ENCODE data around the gene COPS6.

Gene COPS6

GRCh38 chr7:100088621-100089457 lies at the start of gene COPS6:
Gene COPS6 (plus strand): TSS chr7:100088969. CDS start chr7:100088991, 22 bp downstream.
- peak; percentile 85 for DNase-seq (ENCODE audit: low read depth)

GRCh38 chr7:100040575-100040974 lies 48.2 kb upstream of the COPS6 start:
- no peak for DNase-seq (ENCODE audit: low read depth)

- no peak for DNase-seq (ENCODE audit: low read depth)
Measured at GRCh38 chr7:100044718-100045117, 44.1 kb upstream of the COPS6 start.

GRCh38 chr7:100048680-100049079 lies 40.1 kb upstream of the COPS6 start:
- no peak for DNase-seq (ENCODE audit: low read depth)

- DNase-seq (ENCODE audit: low read depth) = peak; percentile 81
Measured at GRCh38 chr7:100049441-100050291, 39.1 kb upstream of the COPS6 start, which contains the start of gene ZSCAN21. Gene ZSCAN21 (plus strand): TSS chr7:100049774. CDS start chr7:100057007, 7,233 bp downstream.

GRCh38 chr7:100051611-100052010 lies 37.2 kb upstream of the COPS6 start:
- DNase-seq (ENCODE audit: low read depth) = no peak

GRCh38 chr7:100053215-100053614 lies 35.6 kb upstream of the COPS6 start:
- no peak for DNase-seq (ENCODE audit: low read depth)

- no peak for DNase-seq (ENCODE audit: low read depth)
Measured at GRCh38 chr7:100057006-100057405, 31.8 kb upstream of the COPS6 start.

GRCh38 chr7:100059251-100059739 lies 29.5 kb upstream of the COPS6 start:
- DNase-seq (ENCODE audit: low read depth) = no peak

GRCh38 chr7:100061518-100062193 lies 27.1 kb upstream of the COPS6 start:
- no peak for DNase-seq (ENCODE audit: low read depth)

- DNase-seq (ENCODE audit: low read depth) = no peak
Measured at GRCh38 chr7:100063376-100063775, 25.4 kb upstream of the COPS6 start.

GRCh38 chr7:100064162-100064561 lies 24.6 kb upstream of the COPS6 start:
- DNase-seq (ENCODE audit: low read depth) = no peak

- no peak for DNase-seq (ENCODE audit: low read depth)
Measured at GRCh38 chr7:100065452-100066186, 23.1 kb upstream of the COPS6 start.

- no peak for DNase-seq (ENCODE audit: low read depth)
Measured at GRCh38 chr7:100066953-100067352, 21.8 kb upstream of the COPS6 start.

- no peak for DNase-seq (ENCODE audit: low read depth)
Measured at GRCh38 chr7:100069991-100070390, 18.8 kb upstream of the COPS6 start.

GRCh38 chr7:100071018-100071723 lies 17.6 kb upstream of the COPS6 start:
- no peak for DNase-seq (ENCODE audit: low read depth)

GRCh38 chr7:100072462-100072861 lies 16.3 kb upstream of the COPS6 start:
- DNase-seq (ENCODE audit: low read depth) = no peak

GRCh38 chr7:100074841-100075240 lies 13.9 kb upstream of the COPS6 start:
- DNase-seq (ENCODE audit: low read depth) = no peak

- no peak for DNase-seq (ENCODE audit: low read depth)
Measured at GRCh38 chr7:100075418-100075817, 13.4 kb upstream of the COPS6 start.

GRCh38 chr7:100077205-100077604 lies 11.6 kb upstream of the COPS6 start:
- no peak for DNase-seq (ENCODE audit: low read depth)
